Measurements from ENCODE around the gene SEC63. TPM values are rescaled to one million over a fixed set of nuclear protein-coding genes. Genes with fewer than 3 reads are reported as not detected.
A peak's percentile ranks its signal among the peaks of the same experiment; 100 is the strongest.

Gene SEC63
- total and polyA plus RNA-seq, 2 of the 4 experiments (the other 2 are of a cell fraction): 8.6 to 22.4 TPM

DNA sequence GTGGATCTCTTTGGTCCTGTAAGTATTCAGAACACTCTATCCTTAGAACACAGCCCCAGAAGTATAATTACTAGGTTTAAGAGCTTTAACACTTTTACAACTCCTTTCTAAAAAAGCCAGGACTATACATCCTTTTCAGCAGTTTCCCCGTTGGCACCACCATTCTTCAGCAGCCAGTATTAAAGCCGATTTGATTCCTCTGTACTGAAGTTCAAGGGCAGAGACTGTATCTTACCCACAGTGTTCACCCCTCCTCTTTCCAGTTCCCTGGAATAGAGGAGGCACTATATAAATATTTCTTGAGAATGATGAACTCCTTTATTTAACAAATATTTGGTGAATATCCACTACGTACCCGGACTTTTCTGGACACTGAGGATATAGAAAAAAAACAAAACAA lies 15.9 kb downstream of the SEC63 start:
- dilution Hi-C loops (cut with HindIII; ENCODE audit: low sequenced_read_pairs, unreplicated experiment) (no loop called here), in situ Hi-C loops (cut with MboI; ENCODE audit: low sequenced_read_pairs) (no loop called here), intact Hi-C loops (cut with micrococcal nuclease) (no loop called here)
- peak; percentile 49; the same call in 1 of the 2 replicates for ATAC-seq (ENCODE audit: low read depth)
- CTCF ChIA-PET: no interaction called here
- Histone ChIP-seq H4K8ac (ENCODE audit: low read depth in 2 of 2, low read length in 2 of 2) (no peak overlapping the region), H4K20me1 (ENCODE audit: insufficient read depth, low read length) (peaks cover 89% of the 10 kb centered on the region), H3K23ac (ENCODE audit: low read depth, low read length) (no peak overlapping the region), H3K4me1 (ENCODE audit: control insufficient read depth, insufficient read depth, low read length) (0 out of 2 replicates have a peak, but pooled peaks cover 2% of the 10 kb centered on the region), H2BK5ac (ENCODE audit: low read depth, low read length, poor library complexity, severe bottlenecking) (no peak overlapping the region), H3K9me1 (ENCODE audit: insufficient read depth, low read length) (peaks cover 2% of the 10 kb centered on the region), H2AFZ (replicated peaks; ENCODE audit: low read length, poor library complexity) (no peak overlapping the region), H4K91ac (ENCODE audit: insufficient read depth, low read depth, low read length) (no peak overlapping the region), H2BK120ac (ENCODE audit: low read depth, low read length) (no peak overlapping the region), H4K5ac (ENCODE audit: low read depth, low read length) (no peak overlapping the region), H3K4ac (ENCODE audit: low read depth, low read length) (no peak overlapping the region), H2BK15ac (ENCODE audit: low read depth, low read length) (no peak overlapping the region), H2BK20ac (ENCODE audit: low read depth, low read length) (no peak overlapping the region), H3K27ac (ENCODE audit: insufficient read depth, low read length) (no peak overlapping the region), H3K9ac (ENCODE audit: low read depth, low read length) (no peak overlapping the region), H3K79me1 (ENCODE audit: low read depth in 1 of 2, low read length in 2 of 2) (peaks cover 22 to 62% of the 10 kb centered on the region in 2 experiments), H3K4me2 (ENCODE audit: low read depth, low read length) (no peak overlapping the region; the same call in 1 of the 2 replicates), H3K14ac (replicated peaks; ENCODE audit: low read depth, low read length) (no peak overlapping the region), H3K18ac (ENCODE audit: low read depth, low read length) (no peak overlapping the region), H3K36me3 (ENCODE audit: control insufficient read depth, insufficient read depth, low read length) (no peaks in the 10 kb centered on the region), H3K56ac (ENCODE audit: extremely low read depth, insufficient read depth, low read length) (no peak overlapping the region), H2AK5ac (ENCODE audit: low read depth, low read length) (no peak overlapping the region), H3K9me3 (ENCODE audit: control insufficient read depth, insufficient read depth, low read length) (no peaks in the 10 kb centered on the region), H2AK9ac (replicated peaks; ENCODE audit: low read depth, low read length, poor library complexity) (no peak overlapping the region), H3K27me3 (ENCODE audit: control insufficient read depth, insufficient read depth, low read length) (no peaks in the 10 kb centered on the region), H3K4me3 (ENCODE audit: insufficient read depth, low read depth, low read length) (no peak overlapping the region)
- TF ChIP-seq NFE2L2 (IDR thresholded peaks at IDR 0.05; ENCODE audit: low read depth, low read length): no peak
- no peak for TF ChIP-seq RFX5 (IDR thresholded peaks at IDR 0.05; ENCODE audit: low read depth, low read length)
- no peak for TF ChIP-seq USF2 (IDR thresholded peaks at IDR 0.05; ENCODE audit: low read depth, low read length)
- TF ChIP-seq MAFK (IDR thresholded peaks at IDR 0.05; ENCODE audit: low read depth, low read length): no peak
- no peak for TF ChIP-seq CHD1 (IDR thresholded peaks at IDR 0.05; ENCODE audit: low read depth, low read length)
- TF ChIP-seq, protein P1, sequence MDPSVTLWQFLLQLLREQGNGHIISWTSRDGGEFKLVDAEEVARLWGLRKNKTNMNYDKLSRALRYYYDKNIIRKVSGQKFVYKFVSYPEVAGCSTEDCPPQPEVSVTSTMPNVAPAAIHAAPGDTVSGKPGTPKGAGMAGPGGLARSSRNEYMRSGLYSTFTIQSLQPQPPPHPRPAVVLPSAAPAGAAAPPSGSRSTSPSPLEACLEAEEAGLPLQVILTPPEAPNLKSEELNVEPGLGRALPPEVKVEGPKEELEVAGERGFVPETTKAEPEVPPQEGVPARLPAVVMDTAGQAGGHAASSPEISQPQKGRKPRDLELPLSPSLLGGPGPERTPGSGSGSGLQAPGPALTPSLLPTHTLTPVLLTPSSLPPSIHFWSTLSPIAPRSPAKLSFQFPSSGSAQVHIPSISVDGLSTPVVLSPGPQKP (IDR thresholded peaks at IDR 0.05; ENCODE audit: borderline replicate concordance, low read depth, low read length): no peak
- WGBS, 2 experiments (ENCODE audit: extremely low coverage in 2 of 2, insufficient read length in 1 of 2): no CpG with 5 or more reads among the region's 4 CpGs
- no peak for DNase-seq
- BruUV-seq (replicated peaks): no TSS peak
- POLR2A ChIA-PET (ENCODE audit: unreplicated experiment): no interaction called here
